ENCODE results near the gene CCN5. TPM values are rescaled to one million over a fixed set of nuclear protein-coding genes. Genes with fewer than 3 reads are reported as not detected.

Gene CCN5
- polyA plus RNA-seq, 1 experiment, result 2.0 TPM

GRCh38 chr20:44691424-44692423 lies 23.4 kb upstream of the CCN5 start:
- H3K4me3 ChIP-seq (ENCODE audit: low read depth, low read length), result no peak overlapping the region
- H3K27me3 ChIP-seq (ENCODE audit: control insufficient read depth, insufficient read depth, low read length), result no peaks in the 10 kb centered on the region
- CTCF ChIA-PET, result interaction anchor here (2.2 to 9.6 kb wide), 3 partner anchors 8 to 175 kb away, joined by 5 to 104 read pairs (median 11); no protein-coding TSS in a partner anchor
- H3K36me3 ChIP-seq (ENCODE audit: control insufficient read depth, insufficient read depth, low read length), result no peaks in the 10 kb centered on the region
- POLR2A ChIA-PET, result interaction anchor here (0.6 kb wide), 2 partner anchors 290 to 534 kb away, joined by 3 to 4 read pairs; no protein-coding TSS in a partner anchor
- DNase-seq (ENCODE audit: low read depth), result peak; percentile 48
- no peak for TF ChIP-seq CTCF (IDR thresholded peaks at IDR 0.05; ENCODE audit: insufficient read depth, low read depth, low read length)

- Histone ChIP-seq H3K36me3 (ENCODE audit: control insufficient read depth, insufficient read depth, low read length) (no peaks in the 10 kb centered on the region), H3K27me3 (ENCODE audit: control insufficient read depth, insufficient read depth, low read length) (no peaks in the 10 kb centered on the region), H3K4me3 (ENCODE audit: low read depth, low read length) (no peak overlapping the region)
- ChIA-PET POLR2A (no interaction called here), CTCF (interaction anchor here (0.7 to 9.6 kb wide), 3 partner anchors 10 to 174 kb away, joined by 3 to 104 read pairs (median 11); no protein-coding TSS in a partner anchor)
- peak; percentile 89 for DNase-seq (ENCODE audit: low read depth)
- no peak for TF ChIP-seq CTCF (IDR thresholded peaks at IDR 0.05; ENCODE audit: insufficient read depth, low read depth, low read length)
These were observed 22.2 kb upstream of the CCN5 start for GRCh38 chr20:44692932-44693480.

GRCh38 chr20:44693627-44694026 lies 21.5 kb upstream of the CCN5 start:
- ChIA-PET CTCF (interaction anchor here (0.7 to 9.6 kb wide), 3 partner anchors 10 to 173 kb away, joined by 3 to 104 read pairs (median 11); no protein-coding TSS in a partner anchor), POLR2A (interaction anchor here (0.8 kb wide), 1 partner anchor 11 kb away, joined by 4 read pairs; no protein-coding TSS in a partner anchor)
- no peak for TF ChIP-seq CTCF (IDR thresholded peaks at IDR 0.05; ENCODE audit: insufficient read depth, low read depth, low read length)
- no peak for DNase-seq (ENCODE audit: low read depth)
- Histone ChIP-seq H3K36me3 (ENCODE audit: control insufficient read depth, insufficient read depth, low read length) (no peaks in the 10 kb centered on the region), H3K27me3 (ENCODE audit: control insufficient read depth, insufficient read depth, low read length) (no peaks in the 10 kb centered on the region), H3K4me3 (ENCODE audit: low read depth, low read length) (no peak overlapping the region)

GRCh38 chr20:44694159-44694558 lies 21.0 kb upstream of the CCN5 start:
- CTCF ChIA-PET, result interaction anchor here (3.1 to 9.6 kb wide), 2 partner anchors 11 to 38 kb away, joined by 11 to 104 read pairs; no protein-coding TSS in a partner anchor

More at GRCh38 chr20:44694159-44694558, 21.0 kb upstream of the CCN5 start:
- no peak for DNase-seq (ENCODE audit: low read depth)
- H3K4me3 ChIP-seq (ENCODE audit: low read depth, low read length), result no peak overlapping the region
- H3K27me3 ChIP-seq (ENCODE audit: control insufficient read depth, insufficient read depth, low read length), result no peaks in the 10 kb centered on the region
- POLR2A ChIA-PET, result interaction anchor here (0.8 kb wide), 1 partner anchor 11 kb away, joined by 4 read pairs; no protein-coding TSS in a partner anchor
- TF ChIP-seq CTCF (IDR thresholded peaks at IDR 0.05; ENCODE audit: insufficient read depth, low read depth, low read length), result no peak
- H3K36me3 ChIP-seq (ENCODE audit: control insufficient read depth, insufficient read depth, low read length), result no peaks in the 10 kb centered on the region
